GF-D8 (cell line): ENCODE measurements around the gene KNTC1.
"Not testable (repeated sequence)": the region's sequence is repeated elsewhere in the genome, so short reads cannot be mapped to it uniquely, and the experiment has no call there.

Experiments used
- DNase-seq: peaks from one replicate; lab custom pipeline; 2025; lab: John Stamatoyannopoulos, UW

The KNTC1 gene

GRCh38 chr12:122558745-122559641 is 31.9 kb downstream of the KNTC1 start:
- no peak for DNase-seq

GRCh38 chr12:122560138-122560537 is 33.1 kb downstream of the KNTC1 start:
- DNase-seq, result no peak

GRCh38 chr12:122563361-122563760 is 36.3 kb downstream of the KNTC1 start:
- DNase-seq, result no peak

- DNase-seq, result not testable (repeated sequence)
Observed at GRCh38 chr12:122566816-122567215, 39.8 kb downstream of the KNTC1 start.

- no peak for DNase-seq
Observed at GRCh38 chr12:122569288-122569687, 42.2 kb downstream of the KNTC1 start.

- DNase-seq, result not testable (repeated sequence)
Observed at GRCh38 chr12:122570006-122570405, 43.0 kb downstream of the KNTC1 start.

- DNase-seq, result no peak
Observed at GRCh38 chr12:122571821-122572220, 44.8 kb downstream of the KNTC1 start.

- not testable (repeated sequence) for DNase-seq
Observed at GRCh38 chr12:122583294-122583693, 56.2 kb downstream of the KNTC1 start.

- DNase-seq, result no peak
Observed at GRCh38 chr12:122584177-122584863, 57.3 kb downstream of the KNTC1 start.

- DNase-seq, result no peak
Observed at GRCh38 chr12:122590990-122591389, 63.9 kb downstream of the KNTC1 start.

GRCh38 chr12:122591966-122592365 is 64.9 kb downstream of the KNTC1 start:
- DNase-seq, result not testable (repeated sequence)

GRCh38 chr12:122592543-122592942 is 65.5 kb downstream of the KNTC1 start:
- not testable (repeated sequence) for DNase-seq

GRCh38 chr12:122593910-122594309 is 66.9 kb downstream of the KNTC1 start:
- DNase-seq, result no peak

GRCh38 chr12:122596838-122597237 is 69.8 kb downstream of the KNTC1 start:
- no peak for DNase-seq

GRCh38 chr12:122602456-122602855 is 75.4 kb downstream of the KNTC1 start:
- no peak for DNase-seq

- DNase-seq, result no peak
Observed at GRCh38 chr12:122604993-122605392, 77.9 kb downstream of the KNTC1 start.

- no peak for DNase-seq
Observed at GRCh38 chr12:122609732-122610131, 82.7 kb downstream of the KNTC1 start.

GRCh38 chr12:122610207-122610606 is 83.2 kb downstream of the KNTC1 start:
- no peak for DNase-seq

- no peak for DNase-seq
Observed at GRCh38 chr12:122610911-122611310, 83.9 kb downstream of the KNTC1 start.

GRCh38 chr12:122614839-122615238 is 87.8 kb downstream of the KNTC1 start:
- no peak for DNase-seq

- no peak for DNase-seq
Observed at GRCh38 chr12:122615780-122616179, 88.7 kb downstream of the KNTC1 start.

GRCh38 chr12:122635471-122635870 is 108.4 kb downstream of the KNTC1 start:
- no peak for DNase-seq

- no peak for DNase-seq
Observed at GRCh38 chr12:122643207-122643805, 116.3 kb downstream of the KNTC1 start.
